HepG2 (cell line): ENCODE results near the gene PRR29. TPM values are rescaled to one million over a fixed set of nuclear protein-coding genes. Genes with fewer than 3 reads are reported as not detected.

Experiments used
- AGO1 ChIP-seq: fragments of 200-400 bp; formaldehyde crosslinking; IDR thresholded peaks from 2 replicates; pipeline ENCODE4 v1.6.1; 2017; ENCODE audit warnings: mild to moderate bottlenecking, low read depth, low read length, moderate library complexity; ENCODE audit not compliant: poor library complexity, severe bottlenecking
- ATF7-NPFF ChIP-seq: sonication (generic); formaldehyde crosslinking; IDR thresholded peaks from 2 replicates; pipeline ENCODE4 v1.8.1; 2023; ENCODE audit warnings: mild to moderate bottlenecking, low read depth, missing genetic modification reagents, moderate library complexity
- HMGA1 ChIP-seq: sonication (generic); formaldehyde crosslinking; conservative IDR thresholded peaks from 2 replicates; pipeline ENCODE4 v1.4.0; 2020; ENCODE audit warnings: missing genetic modification reagents
- MLLT10 ChIP-seq: sonication (generic); formaldehyde crosslinking; IDR thresholded peaks from 2 replicates; pipeline ENCODE4 v1.4.0; 2020; ENCODE audit warnings: missing genetic modification reagents
- POLR2AphosphoS5 ChIP-seq: IDR thresholded peaks from 2 replicates; pipeline ENCODE4 v1.6.1; 2012; ENCODE audit warnings: low read depth, low read length
- SMYD3 ChIP-seq: sonication (generic); formaldehyde crosslinking; IDR thresholded peaks from 2 replicates; pipeline ENCODE4 v1.8.1; 2023; ENCODE audit warnings: mild to moderate bottlenecking, missing genetic modification reagents
- SOX6 ChIP-seq, 2 experiments: fragments of 450-650 bp in 1 of 2; sonication (generic) in 1 of 2; formaldehyde crosslinking in 1 of 2; IDR thresholded peaks; 2 replicates each; pipeline versions ENCODE4 v1.4.0 to v1.6.1; 2017 to 2020; ENCODE audit warnings: antibody characterized with exemption in 1 of 2, mild to moderate bottlenecking in 1 of 2, missing genetic modification reagents in 1 of 2
- SP1 ChIP-seq, 2 experiments: fragments of 450-650 bp in 1 of 2; sonication (generic) in 1 of 2; formaldehyde crosslinking in 1 of 2; IDR thresholded peaks; 2 replicates each; pipeline versions ENCODE4 v1.4.0 to v1.6.1; 2016 to 2020; ENCODE audit warnings: missing genetic modification reagents in 1 of 2
- YEATS2 ChIP-seq: sonication (generic); formaldehyde crosslinking; IDR thresholded peaks from 2 replicates; pipeline ENCODE4 v1.4.0; 2020; ENCODE audit warnings: missing genetic modification reagents, borderline replicate concordance
- ZBTB8A ChIP-seq: sonication (generic); formaldehyde crosslinking; IDR thresholded peaks from 2 replicates; pipeline ENCODE4 v1.4.0; 2020; ENCODE audit warnings: mild to moderate bottlenecking, low read depth, missing genetic modification reagents, borderline replicate concordance
- ZNF30 ChIP-seq: sonication (generic); formaldehyde crosslinking; IDR thresholded peaks from 2 replicates; pipeline ENCODE4 v1.5.0; 2020; ENCODE audit warnings: mild to moderate bottlenecking, missing genetic modification reagents
- ZNF33A ChIP-seq: sonication (generic); formaldehyde crosslinking; IDR thresholded peaks from 2 replicates; pipeline ENCODE4 v1.5.1; 2020; ENCODE audit warnings: missing genetic modification reagents, mild to moderate bottlenecking, moderate library complexity, borderline replicate concordance
- ZNF772 ChIP-seq: sonication (generic); formaldehyde crosslinking; IDR thresholded peaks from 2 replicates; pipeline ENCODE4 v1.5.0; 2020; ENCODE audit warnings: mild to moderate bottlenecking, missing genetic modification reagents
- ZNF841 ChIP-seq: sonication (generic); formaldehyde crosslinking; IDR thresholded peaks from 2 replicates; pipeline ENCODE4 v1.8.1; 2023; ENCODE audit warnings: missing genetic modification reagents, borderline replicate concordance
- polyA plus RNA-seq, 8 experiments: library from polyadenylated mRNA; depleted of rRNA in 3 of 8; stranded (reverse) in 7 of 8; unstranded in 1 of 8; fragments of >200 nt; fragmentation: Illumina TruSeq in 4 of 8; extraction: Trizol in 4 of 8; gene quantifications; 2 replicates each; pipeline versions ENCODE4 v1.2.1 to v1.2.3, GENCODE V29; 2011 to 2016; ENCODE audit warnings: low read depth in 4 of 8, missing spikeins in 1 of 8, mixed read lengths in 1 of 8; ENCODE audit not compliant: insufficient read depth in 1 of 8
- total RNA-seq, 5 experiments: library from RNA; depleted of rRNA; stranded (reverse); fragments of >200 nt; fragmentation: Illumina TruSeq; extraction: Trizol; gene quantifications; 2 replicates each; pipeline ENCODE4 v1.2.3, GENCODE V29; 2016; ENCODE audit warnings: low read depth in 1 of 5
- TF ChIP-seq, protein P1 (sequence below): sonication (generic); formaldehyde crosslinking; conservative IDR thresholded peaks from 2 replicates; pipeline ENCODE4 v1.8.0; 2022; ENCODE audit warnings: mild to moderate bottlenecking, moderate library complexity, missing genetic modification reagents
- TF ChIP-seq, protein P2 (sequence below): sonication (generic); formaldehyde crosslinking; IDR thresholded peaks from 2 replicates; pipeline ENCODE4 v1.5.0; 2020; ENCODE audit warnings: missing genetic modification reagents
- TF ChIP-seq, protein P3 (sequence below): sonication (generic); formaldehyde crosslinking; IDR thresholded peaks from 2 replicates; pipeline ENCODE4 v1.8.1; 2023; ENCODE audit warnings: mild to moderate bottlenecking, missing genetic modification reagents
- TF ChIP-seq, protein P4 (sequence below): sonication (generic); formaldehyde crosslinking; IDR thresholded peaks from 2 replicates; pipeline ENCODE4 v1.4.0; 2020; ENCODE audit warnings: missing genetic modification reagents
- TF ChIP-seq, protein P5 (sequence below), 2 experiments: sonication (generic) in 1 of 2; formaldehyde crosslinking in 1 of 2; IDR thresholded peaks; 2 replicates each; pipeline versions ENCODE4 v1.4.0 to v1.6.1; 2016 to 2020; ENCODE audit warnings: borderline replicate concordance in 1 of 2, low read depth in 1 of 2, mild to moderate bottlenecking in 1 of 2, missing genetic modification reagents in 1 of 2

The PRR29 gene
- total and polyA plus RNA-seq, 2 of the 13 experiments (the other 11 are each of a cell fraction or from before 2014, with no cell fraction given), result 0.07 to 0.20 TPM

DNA sequence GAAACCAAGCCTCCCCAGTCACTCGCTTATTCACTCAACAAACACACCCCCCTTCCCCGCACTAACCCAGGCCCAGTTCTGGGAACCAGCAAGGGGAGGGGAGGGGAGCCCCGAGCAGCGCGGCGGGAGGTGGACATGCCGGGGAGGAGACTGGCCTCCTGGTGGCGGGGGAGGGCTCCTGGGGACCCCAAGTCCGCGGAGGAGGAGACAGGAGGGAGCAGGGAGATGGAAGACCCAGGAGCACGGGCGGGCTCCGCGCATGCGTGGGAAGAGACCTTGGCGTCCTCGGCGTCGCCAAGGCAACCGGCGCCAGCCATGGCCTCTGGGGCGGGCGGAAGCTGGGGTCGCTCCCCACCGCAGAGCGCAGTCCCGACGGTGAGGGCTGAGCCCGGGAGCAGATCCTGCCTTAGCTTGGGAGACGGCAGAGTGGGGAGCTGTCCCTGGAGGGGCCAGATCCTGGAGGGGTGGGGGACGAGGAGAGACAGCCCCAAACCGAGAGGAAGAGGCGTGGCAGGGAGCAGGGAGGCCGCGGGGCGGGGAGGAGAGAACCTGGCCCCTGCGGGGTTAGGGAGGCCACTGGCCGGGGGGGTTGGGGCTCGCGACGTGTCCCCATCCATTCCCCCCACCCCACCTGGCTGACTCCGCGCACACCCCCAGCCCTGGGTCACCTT, at the start of gene PRR29 (continued):
- TF ChIP-seq, protein P1, sequence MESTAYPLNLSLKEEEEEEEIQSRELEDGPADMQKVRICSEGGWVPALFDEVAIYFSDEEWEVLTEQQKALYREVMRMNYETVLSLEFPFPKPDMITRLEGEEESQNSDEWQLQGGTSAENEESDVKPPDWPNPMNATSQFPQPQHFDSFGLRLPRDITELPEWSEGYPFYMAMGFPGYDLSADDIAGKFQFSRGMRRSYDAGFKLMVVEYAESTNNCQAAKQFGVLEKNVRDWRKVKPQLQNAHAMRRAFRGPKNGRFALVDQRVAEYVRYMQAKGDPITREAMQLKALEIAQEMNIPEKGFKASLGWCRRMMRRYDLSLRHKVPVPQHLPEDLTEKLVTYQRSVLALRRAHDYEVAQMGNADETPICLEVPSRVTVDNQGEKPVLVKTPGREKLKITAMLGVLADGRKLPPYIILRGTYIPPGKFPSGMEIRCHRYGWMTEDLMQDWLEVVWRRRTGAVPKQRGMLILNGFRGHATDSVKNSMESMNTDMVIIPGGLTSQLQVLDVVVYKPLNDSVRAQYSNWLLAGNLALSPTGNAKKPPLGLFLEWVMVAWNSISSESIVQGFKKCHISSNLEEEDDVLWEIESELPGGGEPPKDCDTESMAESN (CRISPR knock-in tag), result no peak
- TF ChIP-seq ATF7-NPFF (CRISPR knock-in tag), result 0 out of 2 replicates have a peak, but pooled peaks have one; percentile 50
- no peak for TF ChIP-seq ZNF841
- TF ChIP-seq ZNF30 (CRISPR knock-in tag), result no peak
- TF ChIP-seq ZNF33A (CRISPR knock-in tag), result no peak
- no peak for TF ChIP-seq SP1 (IDR thresholded peaks at IDR 0.05)
- TF ChIP-seq SP1 (CRISPR knock-in tag; IDR thresholded peaks at IDR 0.05), result peak; percentile 14; the same call in 1 of the 2 replicates
- no peak for TF ChIP-seq POLR2AphosphoS5
- TF ChIP-seq, protein P2, sequence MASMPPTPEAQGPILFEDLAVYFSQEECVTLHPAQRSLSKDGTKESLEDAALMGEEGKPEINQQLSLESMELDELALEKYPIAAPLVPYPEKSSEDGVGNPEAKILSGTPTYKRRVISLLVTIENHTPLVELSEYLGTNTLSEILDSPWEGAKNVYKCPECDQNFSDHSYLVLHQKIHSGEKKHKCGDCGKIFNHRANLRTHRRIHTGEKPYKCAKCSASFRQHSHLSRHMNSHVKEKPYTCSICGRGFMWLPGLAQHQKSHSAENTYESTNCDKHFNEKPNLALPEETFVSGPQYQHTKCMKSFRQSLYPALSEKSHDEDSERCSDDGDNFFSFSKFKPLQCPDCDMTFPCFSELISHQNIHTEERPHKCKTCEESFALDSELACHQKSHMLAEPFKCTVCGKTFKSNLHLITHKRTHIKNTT (CRISPR knock-in tag), result no peak
- TF ChIP-seq ZBTB8A (CRISPR knock-in tag), result no peak
- TF ChIP-seq SOX6 (IDR thresholded peaks at IDR 0.05), result no peak
- no peak; the same call in 1 of the 2 replicates for TF ChIP-seq SOX6 (CRISPR knock-in tag; IDR thresholded peaks at IDR 0.05)
- TF ChIP-seq, protein P3, sequence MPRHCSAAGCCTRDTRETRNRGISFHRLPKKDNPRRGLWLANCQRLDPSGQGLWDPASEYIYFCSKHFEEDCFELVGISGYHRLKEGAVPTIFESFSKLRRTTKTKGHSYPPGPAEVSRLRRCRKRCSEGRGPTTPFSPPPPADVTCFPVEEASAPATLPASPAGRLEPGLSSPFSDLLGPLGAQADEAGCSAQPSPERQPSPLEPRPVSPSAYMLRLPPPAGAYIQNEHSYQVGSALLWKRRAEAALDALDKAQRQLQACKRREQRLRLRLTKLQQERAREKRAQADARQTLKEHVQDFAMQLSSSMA (CRISPR knock-in tag), result 0 out of 2 replicates have a peak, but pooled peaks have one; percentile 28
- TF ChIP-seq, protein P4, sequence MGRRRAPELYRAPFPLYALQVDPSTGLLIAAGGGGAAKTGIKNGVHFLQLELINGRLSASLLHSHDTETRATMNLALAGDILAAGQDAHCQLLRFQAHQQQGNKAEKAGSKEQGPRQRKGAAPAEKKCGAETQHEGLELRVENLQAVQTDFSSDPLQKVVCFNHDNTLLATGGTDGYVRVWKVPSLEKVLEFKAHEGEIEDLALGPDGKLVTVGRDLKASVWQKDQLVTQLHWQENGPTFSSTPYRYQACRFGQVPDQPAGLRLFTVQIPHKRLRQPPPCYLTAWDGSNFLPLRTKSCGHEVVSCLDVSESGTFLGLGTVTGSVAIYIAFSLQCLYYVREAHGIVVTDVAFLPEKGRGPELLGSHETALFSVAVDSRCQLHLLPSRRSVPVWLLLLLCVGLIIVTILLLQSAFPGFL, result no peak
- no peak for TF ChIP-seq MLLT10 (CRISPR knock-in tag)
- TF ChIP-seq, protein P5, sequence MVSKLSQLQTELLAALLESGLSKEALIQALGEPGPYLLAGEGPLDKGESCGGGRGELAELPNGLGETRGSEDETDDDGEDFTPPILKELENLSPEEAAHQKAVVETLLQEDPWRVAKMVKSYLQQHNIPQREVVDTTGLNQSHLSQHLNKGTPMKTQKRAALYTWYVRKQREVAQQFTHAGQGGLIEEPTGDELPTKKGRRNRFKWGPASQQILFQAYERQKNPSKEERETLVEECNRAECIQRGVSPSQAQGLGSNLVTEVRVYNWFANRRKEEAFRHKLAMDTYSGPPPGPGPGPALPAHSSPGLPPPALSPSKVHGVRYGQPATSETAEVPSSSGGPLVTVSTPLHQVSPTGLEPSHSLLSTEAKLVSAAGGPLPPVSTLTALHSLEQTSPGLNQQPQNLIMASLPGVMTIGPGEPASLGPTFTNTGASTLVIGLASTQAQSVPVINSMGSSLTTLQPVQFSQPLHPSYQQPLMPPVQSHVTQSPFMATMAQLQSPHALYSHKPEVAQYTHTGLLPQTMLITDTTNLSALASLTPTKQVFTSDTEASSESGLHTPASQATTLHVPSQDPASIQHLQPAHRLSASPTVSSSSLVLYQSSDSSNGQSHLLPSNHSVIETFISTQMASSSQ (IDR thresholded peaks at IDR 0.05; ENCODE audit: low read depth), result no peak
- TF ChIP-seq, protein P5 (CRISPR knock-in tag; IDR thresholded peaks at IDR 0.05; ENCODE audit: borderline replicate concordance), result no peak
- no peak for TF ChIP-seq SMYD3
- TF ChIP-seq YEATS2, result no peak
- TF ChIP-seq AGO1, result no peak
- TF ChIP-seq ZNF772, result peak; percentile 52; the same call in 1 of the 2 replicates
- no peak for TF ChIP-seq HMGA1
